A549 (cell line): ENCODE measurements around the gene CTIF. TPM values are rescaled to one million over a fixed set of nuclear protein-coding genes. Genes with fewer than 3 reads are reported as not detected.

Source experiments
- ATAC-seq, 2 experiments: fragments of 200-7000 bp in 1 of 2; fragments of >200 bp in 1 of 2; cut with Nextera tagmentation in 1 of 2; cut with Tn5 transposase in 1 of 2; 3 replicates each; pipeline versions ENCODE4 v1.8.0 to v1.9.1; 2018 to 2020; ENCODE audit warnings: mild to moderate bottlenecking in 1 of 2, moderate library complexity in 1 of 2
- CTCF ChIA-PET: fragments of 300-600 bp; sonication (Branson Sonifier 250); formaldehyde crosslinking; extraction: SDS; loops from one replicate; lab custom pipeline; 2021; ENCODE audit warnings: antibody characterized with exemption, inconsistent platforms; lab: Yijun Ruan, JAX
- POLR2A ChIA-PET: fragments of 350-600 bp; formaldehyde crosslinking; extraction: SDS; loops from one replicate; lab custom pipeline; 2021; ENCODE audit warnings: antibody characterized with exemption, inconsistent platforms; lab: Yijun Ruan, JAX
- DNase-seq, 2 experiments: peaks; one replicate each; pipeline versions ENCODE4 v3.0.0 to v3.0.0-alpha.2; 2011 to 2016; ENCODE audit warnings: low read depth in 1 of 2, low spot score in 1 of 2
- FAIRE-seq: peaks from 2 replicates; lab custom pipeline; 2011; peaks lifted over from hg19 to GRCh38; lab: Jason Lieb, UNC
- H3K27ac ChIP-seq, 2 experiments: fragments of >200 bp; sonication (Bioruptor Twin); formaldehyde crosslinking; 3 replicates each; pipeline ENCODE4 v1.5.1; 2016 to 2017
- H3K4me1 ChIP-seq: fragments of >200 bp; sonication (Bioruptor Twin); formaldehyde crosslinking; 3 replicates; pipeline ENCODE4 v1.6.1; 2016
- H3K4me2 ChIP-seq: fragments of >200 bp; sonication (Bioruptor Twin); formaldehyde crosslinking; 3 replicates; pipeline ENCODE4 v1.6.1; 2016
- H3K4me3 ChIP-seq: fragments of >200 bp; sonication (Bioruptor Twin); formaldehyde crosslinking; 3 replicates; pipeline ENCODE4 v1.5.1; 2016
- H3K9me3 ChIP-seq: fragments of >200 bp; sonication (Bioruptor Twin); formaldehyde crosslinking; 3 replicates; pipeline ENCODE4 v1.6.1; 2016
- BHLHE40 ChIP-seq: IDR thresholded peaks from 2 replicates; pipeline ENCODE4 v1.6.1; 2012; ENCODE audit warnings: low read depth, low read length, inconsistent platforms
- CBX2 ChIP-seq: fragments of 200-600 bp; sonication (generic); IDR thresholded peaks from 2 replicates; pipeline ENCODE4 v1.6.1; 2016; ENCODE audit warnings: low read depth, mild to moderate bottlenecking, borderline replicate concordance
- EHMT2 ChIP-seq: fragments of 200-600 bp; sonication (generic); IDR thresholded peaks from 2 replicates; pipeline ENCODE4 v1.6.1; 2016; ENCODE audit warnings: antibody characterized with exemption, low read depth, mild to moderate bottlenecking, moderate library complexity
- ESRRA ChIP-seq: fragments of 150-350 bp; IDR thresholded peaks from 2 replicates; pipeline ENCODE4 v1.6.1; 2014; ENCODE audit warnings: mild to moderate bottlenecking, low read length, borderline replicate concordance
- FOSB ChIP-seq: fragments of 250-450 bp; sonication (Bioruptor Pico); IDR thresholded peaks from 2 replicates; pipeline ENCODE4 v1.5.0; 2020; ENCODE audit warnings: mild to moderate bottlenecking, moderate library complexity
- FOSL2 ChIP-seq, 2 experiments: fragments of 450-650 bp in 1 of 2; fragments of >200 bp in 1 of 2; sonication (Bioruptor Twin) in 1 of 2; formaldehyde crosslinking; IDR thresholded peaks; 2 replicates each; pipeline versions ENCODE4 v1.5.0 to v1.6.1; 2016 to 2020; ENCODE audit warnings: mild to moderate bottlenecking in 1 of 2, moderate library complexity in 1 of 2
- GATA3 ChIP-seq: IDR thresholded peaks from 2 replicates; pipeline ENCODE4 v1.6.1; 2012; ENCODE audit warnings: borderline replicate concordance
- HEYL ChIP-seq: fragments of 250-450 bp; sonication (Bioruptor Pico); IDR thresholded peaks from 2 replicates; pipeline ENCODE4 v1.8.0; 2021; ENCODE audit warnings: mild to moderate bottlenecking, moderate library complexity
- HOXB5 ChIP-seq: fragments of 250-450 bp; sonication (Bioruptor Pico); IDR thresholded peaks from 2 replicates; pipeline ENCODE4 v1.5.0; 2020; ENCODE audit warnings: mild to moderate bottlenecking, moderate library complexity
- KDM1A ChIP-seq: fragments of 200-600 bp; sonication (generic); IDR thresholded peaks from 2 replicates; pipeline ENCODE4 v1.6.1; 2016; ENCODE audit warnings: low read depth, mild to moderate bottlenecking
- KDM5A ChIP-seq: fragments of 200-600 bp; sonication (generic); IDR thresholded peaks from 2 replicates; pipeline ENCODE4 v1.6.1; 2016; ENCODE audit warnings: antibody characterized with exemption, mild to moderate bottlenecking
- MAFK ChIP-seq: fragments of 450-650 bp; IDR thresholded peaks from 2 replicates; pipeline ENCODE4 v1.6.1; 2014; ENCODE audit not compliant: partially characterized antibody
- NFE2L2 ChIP-seq: fragments of 150-350 bp; conservative IDR thresholded peaks from 2 replicates; pipeline ENCODE4 v1.6.1; 2014; ENCODE audit warnings: low read length
- NPAS2 ChIP-seq: fragments of 250-450 bp; sonication (Bioruptor Pico); IDR thresholded peaks from 2 replicates; pipeline ENCODE4 v1.8.0; 2022; ENCODE audit warnings: mild to moderate bottlenecking, moderate library complexity, borderline replicate concordance
- PHF8 ChIP-seq: fragments of 200-600 bp; sonication (generic); IDR thresholded peaks from 2 replicates; pipeline ENCODE4 v1.6.1; 2016; ENCODE audit warnings: low read depth, mild to moderate bottlenecking, antibody characterized with exemption, moderate library complexity, borderline replicate concordance
- POLR2AphosphoS2 ChIP-seq: conservative IDR thresholded peaks from 2 replicates; pipeline ENCODE4 v1.6.1; 2012; ENCODE audit warnings: low read length, improper control_type of control experiment, inconsistent platforms
- RARB ChIP-seq: fragments of 250-450 bp; sonication (Bioruptor Pico); IDR thresholded peaks from 2 replicates; pipeline ENCODE4 v1.8.0; 2021; ENCODE audit warnings: mild to moderate bottlenecking, moderate library complexity
- RNF2 ChIP-seq: fragments of 200-600 bp; sonication (generic); IDR thresholded peaks from 2 replicates; pipeline ENCODE4 v1.6.1; 2016; ENCODE audit warnings: low read depth, mild to moderate bottlenecking, antibody characterized with exemption, moderate library complexity, borderline replicate concordance
- SMC3 ChIP-seq: fragments of >200 bp; sonication (Bioruptor Twin); formaldehyde crosslinking; IDR thresholded peaks from 3 replicates; pipeline ENCODE4 v1.6.1; 2018; ENCODE audit warnings: inconsistent platforms
- SREBF2 ChIP-seq: fragments of 450-650 bp; IDR thresholded peaks from 2 replicates; pipeline ENCODE4 v1.6.1; 2014; ENCODE audit warnings: mild to moderate bottlenecking, moderate library complexity
- TFCP2L1 ChIP-seq: fragments of 250-450 bp; sonication (Bioruptor Pico); IDR thresholded peaks from 2 replicates; pipeline ENCODE4 v1.5.0; 2021; ENCODE audit warnings: mild to moderate bottlenecking
- ZSCAN20 ChIP-seq: fragments of 250-450 bp; sonication (Bioruptor Pico); IDR thresholded peaks from 2 replicates; pipeline ENCODE4 v1.8.0; 2022; ENCODE audit warnings: mild to moderate bottlenecking, moderate library complexity
- WGBS: methylation state at CpG from one replicate; pipeline ENCODE4 v1.1.6; 2017; ENCODE audit errors: missing lambda C conversion rate; 5-methylcytosine and 5-hydroxymethylcytosine counted together
- polyA plus RNA-seq, 4 experiments: library from polyadenylated mRNA; depleted of rRNA in 3 of 4; stranded (reverse); fragments of >200 nt; fragmentation: RNase III in 1 of 4; extraction: RNeasy Plus Mini Kit Qiagen cat#74134 plus additional on column Dnase treatment in 1 of 4; gene quantifications; 2 replicates in 3 of 4; 3 replicates in 1 of 4; pipeline ENCODE4 v1.2.3, GENCODE V29; 2011 to 2017
- TF ChIP-seq, protein P1 (sequence below): IDR thresholded peaks from 2 replicates; pipeline ENCODE4 v1.6.1; 2012
- TF ChIP-seq, protein P2 (sequence below): fragments of >200 bp; sonication (Bioruptor Twin); formaldehyde crosslinking; IDR thresholded peaks from 3 replicates; pipeline ENCODE4 v1.5.1; 2016
- TF ChIP-seq, protein P3 (sequence below): fragments of 250-450 bp; sonication (Bioruptor Pico); IDR thresholded peaks from 2 replicates; pipeline ENCODE4 v1.5.0; 2020; ENCODE audit warnings: low read depth, mild to moderate bottlenecking, moderate library complexity
- TF ChIP-seq, protein P4 (sequence below): fragments of 200-600 bp; sonication (generic); IDR thresholded peaks from 2 replicates; pipeline ENCODE4 v1.6.1; 2016; ENCODE audit warnings: antibody characterized with exemption, mild to moderate bottlenecking, moderate library complexity
- TF ChIP-seq, protein P5 (sequence below): IDR thresholded peaks from 2 replicates; pipeline ENCODE4 v1.6.1; 2012

The CTIF gene
- polyA plus RNA-seq, 2 of the 4 experiments (the other 2 are of a cell fraction), result 17.0 to 24.7 TPM

DNA sequence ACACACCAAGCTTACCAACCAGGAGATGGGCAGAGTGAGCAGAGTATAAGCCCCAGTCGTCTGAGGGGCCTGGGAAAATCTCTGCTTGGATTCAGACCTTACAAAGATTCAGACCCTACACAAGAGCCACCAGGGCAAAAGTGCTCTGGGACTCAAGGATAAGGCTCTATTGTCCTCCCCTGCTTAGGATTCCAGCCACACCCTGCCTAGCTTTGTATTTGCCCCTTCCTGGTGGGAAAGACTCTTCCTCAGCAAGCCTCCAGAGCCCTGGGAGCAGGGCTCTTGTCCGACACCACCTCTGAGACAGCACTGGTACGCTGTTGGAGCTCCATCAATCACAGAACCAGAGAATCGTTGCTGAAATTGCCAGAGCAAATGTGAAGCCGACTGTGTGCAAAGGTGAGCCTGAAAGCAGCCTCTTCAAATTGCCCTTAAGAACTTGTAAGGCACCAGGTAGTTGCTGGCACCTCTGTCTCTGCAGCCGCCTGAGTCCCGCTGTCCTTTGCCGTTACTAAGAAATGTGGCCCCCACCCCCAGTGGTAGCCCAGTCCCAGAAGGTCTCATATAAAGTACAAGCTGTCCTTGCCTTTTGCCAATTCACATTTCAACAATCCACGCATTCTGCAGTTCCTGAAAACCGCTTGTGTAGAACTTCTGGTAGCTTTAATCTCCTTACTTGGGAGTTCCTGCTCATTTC, 148.7 kb downstream of the CTIF start:
- CTCF ChIA-PET, result interaction anchor here (1.7 kb wide), 1 partner anchor 11 kb away, joined by 4 read pairs; no protein-coding TSS in a partner anchor
- H3K4me3 ChIP-seq, result no peak overlapping the region
- ATAC-seq (no peak), DNase-seq (no peak), FAIRE-seq (no peak)
- no peak overlapping the region for H3K27ac ChIP-seq
- TF ChIP-seq SMC3 (no peak), CBX2 (no peak), FOSL2 (IDR thresholded peaks at IDR 0.05) (no peak), FOSL2 (CRISPR knock-in tag; IDR thresholded peaks at IDR 0.05) (no peak), FOSB (CRISPR knock-in tag) (no peak), PHF8 (no peak), HOXB5 (CRISPR knock-in tag) (no peak), RARB (CRISPR knock-in tag) (no peak), NPAS2 (no peak), POLR2AphosphoS2 (no peak), KDM5A (no peak), HEYL (no peak), ZSCAN20 (no peak), ESRRA (no peak)
- TF ChIP-seq, protein P1, sequence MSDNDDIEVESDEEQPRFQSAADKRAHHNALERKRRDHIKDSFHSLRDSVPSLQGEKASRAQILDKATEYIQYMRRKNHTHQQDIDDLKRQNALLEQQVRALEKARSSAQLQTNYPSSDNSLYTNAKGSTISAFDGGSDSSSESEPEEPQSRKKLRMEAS, result no peak
- TF ChIP-seq, protein P2, sequence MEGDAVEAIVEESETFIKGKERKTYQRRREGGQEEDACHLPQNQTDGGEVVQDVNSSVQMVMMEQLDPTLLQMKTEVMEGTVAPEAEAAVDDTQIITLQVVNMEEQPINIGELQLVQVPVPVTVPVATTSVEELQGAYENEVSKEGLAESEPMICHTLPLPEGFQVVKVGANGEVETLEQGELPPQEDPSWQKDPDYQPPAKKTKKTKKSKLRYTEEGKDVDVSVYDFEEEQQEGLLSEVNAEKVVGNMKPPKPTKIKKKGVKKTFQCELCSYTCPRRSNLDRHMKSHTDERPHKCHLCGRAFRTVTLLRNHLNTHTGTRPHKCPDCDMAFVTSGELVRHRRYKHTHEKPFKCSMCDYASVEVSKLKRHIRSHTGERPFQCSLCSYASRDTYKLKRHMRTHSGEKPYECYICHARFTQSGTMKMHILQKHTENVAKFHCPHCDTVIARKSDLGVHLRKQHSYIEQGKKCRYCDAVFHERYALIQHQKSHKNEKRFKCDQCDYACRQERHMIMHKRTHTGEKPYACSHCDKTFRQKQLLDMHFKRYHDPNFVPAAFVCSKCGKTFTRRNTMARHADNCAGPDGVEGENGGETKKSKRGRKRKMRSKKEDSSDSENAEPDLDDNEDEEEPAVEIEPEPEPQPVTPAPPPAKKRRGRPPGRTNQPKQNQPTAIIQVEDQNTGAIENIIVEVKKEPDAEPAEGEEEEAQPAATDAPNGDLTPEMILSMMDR, result no peak
- WGBS, result 94% methylated on average over 10 of the region's 10 CpGs
- no peak overlapping the region for H3K4me2 ChIP-seq
- POLR2A ChIA-PET, result no interaction called here
- H3K4me1 ChIP-seq, result no peaks in the 10 kb centered on the region
- no peaks in the 10 kb centered on the region for H3K9me3 ChIP-seq

DNA sequence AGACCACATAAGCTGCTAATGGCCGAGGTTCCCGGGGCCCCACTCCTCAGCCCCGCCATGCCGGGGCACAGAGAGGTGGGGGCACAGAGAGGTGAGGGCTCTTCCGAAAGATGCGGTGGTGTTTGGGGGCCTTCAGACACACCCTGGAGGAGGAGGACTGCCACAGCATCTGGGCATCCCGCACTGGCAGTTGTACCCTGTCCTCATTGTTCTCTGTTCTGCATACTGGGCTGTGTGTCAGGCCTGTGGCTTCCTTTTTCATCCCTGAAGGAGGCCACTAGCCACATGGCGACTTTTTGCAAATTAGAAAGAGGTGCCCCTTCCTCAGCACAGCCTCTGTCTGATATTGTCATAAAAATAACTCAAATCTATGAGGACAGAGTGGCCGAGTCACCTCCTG, 150.1 kb downstream of the CTIF start:
- DNase-seq (no peak), FAIRE-seq (no peak)
- TF ChIP-seq EHMT2, result no peak
- TF ChIP-seq TFCP2L1, result no peak
- TF ChIP-seq, protein P3, sequence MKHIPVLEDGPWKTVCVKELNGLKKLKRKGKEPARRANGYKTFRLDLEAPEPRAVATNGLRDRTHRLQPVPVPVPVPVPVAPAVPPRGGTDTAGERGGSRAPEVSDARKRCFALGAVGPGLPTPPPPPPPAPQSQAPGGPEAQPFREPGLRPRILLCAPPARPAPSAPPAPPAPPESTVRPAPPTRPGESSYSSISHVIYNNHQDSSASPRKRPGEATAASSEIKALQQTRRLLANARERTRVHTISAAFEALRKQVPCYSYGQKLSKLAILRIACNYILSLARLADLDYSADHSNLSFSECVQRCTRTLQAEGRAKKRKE (CRISPR knock-in tag), result no peak
- TF ChIP-seq, protein P1, result no peak
- no peak for TF ChIP-seq SREBF2
- TF ChIP-seq, protein P4, sequence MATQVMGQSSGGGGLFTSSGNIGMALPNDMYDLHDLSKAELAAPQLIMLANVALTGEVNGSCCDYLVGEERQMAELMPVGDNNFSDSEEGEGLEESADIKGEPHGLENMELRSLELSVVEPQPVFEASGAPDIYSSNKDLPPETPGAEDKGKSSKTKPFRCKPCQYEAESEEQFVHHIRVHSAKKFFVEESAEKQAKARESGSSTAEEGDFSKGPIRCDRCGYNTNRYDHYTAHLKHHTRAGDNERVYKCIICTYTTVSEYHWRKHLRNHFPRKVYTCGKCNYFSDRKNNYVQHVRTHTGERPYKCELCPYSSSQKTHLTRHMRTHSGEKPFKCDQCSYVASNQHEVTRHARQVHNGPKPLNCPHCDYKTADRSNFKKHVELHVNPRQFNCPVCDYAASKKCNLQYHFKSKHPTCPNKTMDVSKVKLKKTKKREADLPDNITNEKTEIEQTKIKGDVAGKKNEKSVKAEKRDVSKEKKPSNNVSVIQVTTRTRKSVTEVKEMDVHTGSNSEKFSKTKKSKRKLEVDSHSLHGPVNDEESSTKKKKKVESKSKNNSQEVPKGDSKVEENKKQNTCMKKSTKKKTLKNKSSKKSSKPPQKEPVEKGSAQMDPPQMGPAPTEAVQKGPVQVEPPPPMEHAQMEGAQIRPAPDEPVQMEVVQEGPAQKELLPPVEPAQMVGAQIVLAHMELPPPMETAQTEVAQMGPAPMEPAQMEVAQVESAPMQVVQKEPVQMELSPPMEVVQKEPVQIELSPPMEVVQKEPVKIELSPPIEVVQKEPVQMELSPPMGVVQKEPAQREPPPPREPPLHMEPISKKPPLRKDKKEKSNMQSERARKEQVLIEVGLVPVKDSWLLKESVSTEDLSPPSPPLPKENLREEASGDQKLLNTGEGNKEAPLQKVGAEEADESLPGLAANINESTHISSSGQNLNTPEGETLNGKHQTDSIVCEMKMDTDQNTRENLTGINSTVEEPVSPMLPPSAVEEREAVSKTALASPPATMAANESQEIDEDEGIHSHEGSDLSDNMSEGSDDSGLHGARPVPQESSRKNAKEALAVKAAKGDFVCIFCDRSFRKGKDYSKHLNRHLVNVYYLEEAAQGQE, result no peak
- no peak for TF ChIP-seq RNF2
- no peak for TF ChIP-seq POLR2AphosphoS2
- no peak for TF ChIP-seq RARB (CRISPR knock-in tag)
- no peak for TF ChIP-seq ZSCAN20
- no peak for TF ChIP-seq HOXB5 (CRISPR knock-in tag)
- TF ChIP-seq, protein P5, sequence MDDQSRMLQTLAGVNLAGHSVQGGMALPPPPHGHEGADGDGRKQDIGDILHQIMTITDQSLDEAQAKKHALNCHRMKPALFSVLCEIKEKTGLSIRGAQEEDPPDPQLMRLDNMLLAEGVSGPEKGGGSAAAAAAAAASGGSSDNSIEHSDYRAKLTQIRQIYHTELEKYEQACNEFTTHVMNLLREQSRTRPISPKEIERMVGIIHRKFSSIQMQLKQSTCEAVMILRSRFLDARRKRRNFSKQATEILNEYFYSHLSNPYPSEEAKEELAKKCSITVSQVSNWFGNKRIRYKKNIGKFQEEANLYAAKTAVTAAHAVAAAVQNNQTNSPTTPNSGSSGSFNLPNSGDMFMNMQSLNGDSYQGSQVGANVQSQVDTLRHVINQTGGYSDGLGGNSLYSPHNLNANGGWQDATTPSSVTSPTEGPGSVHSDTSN, result no peak
- TF ChIP-seq KDM1A, result no peak
- no peak for TF ChIP-seq NFE2L2
- no peak for TF ChIP-seq BHLHE40
- TF ChIP-seq MAFK, result no peak
- no peak for TF ChIP-seq CBX2
- TF ChIP-seq GATA3, result no peak
- no peak for TF ChIP-seq ESRRA
- TF ChIP-seq KDM5A, result no peak
- TF ChIP-seq, all 56 proteins: peak for 0
- Histone ChIP-seq H3K4me2 (no peak overlapping the region), H3K4me1 (peaks cover 10% of the 10 kb centered on the region), H3K9me3 (no peaks in the 10 kb centered on the region), H3K4me3 (no peak overlapping the region), H3K27ac (no peak overlapping the region)
- ATAC-seq, result no peak
- CTCF ChIA-PET, result interaction anchor here (0.9 kb wide), 2 partner anchors 12 to 15 kb away, joined by 3 to 4 read pairs; no protein-coding TSS in a partner anchor
- POLR2A ChIA-PET, result no interaction called here
- WGBS, result 90% methylated on average over 7 of the region's 9 CpGs
